Upper lobe of left lung (tissue), 6 donors: Measurements from ENCODE around the gene SCAI. TPM values are rescaled to one million over a fixed set of nuclear protein-coding genes. Genes with fewer than 3 reads are reported as not detected.
"Not testable (repeated sequence)": the region's sequence is repeated elsewhere in the genome, so short reads cannot be mapped to it uniquely, and the experiment has no call there.

Source experiments
- ATAC-seq, 2 donors: fragments of 200-7000 bp; cut with Tn5 transposase; one replicate each; pipeline ENCODE4 v1.9.1; 2022; ENCODE audit warnings: mild to moderate bottlenecking in 2 of 2, moderate library complexity in 2 of 2; ENCODE audit not compliant: low FRiP score in 2 of 2
- DNase-seq, 2 donors: peaks; one replicate each; pipeline ENCODE4 v3.0.0-alpha.2; 2019 to 2020
- H3K27ac ChIP-seq, 4 donors: fragments of 200-600 bp; sonication (generic); one replicate each; pipeline ENCODE4 v1.5.1; 2016 to 2019
- H3K27me3 ChIP-seq, 4 donors: fragments of 200-600 bp; sonication (generic); one replicate each; pipeline ENCODE4 v1.5.1; 2017 to 2019
- H3K36me3 ChIP-seq, 4 donors: fragments of 200-600 bp; sonication (generic); one replicate each; pipeline ENCODE4 v1.5.1; 2016 to 2019
- H3K4me1 ChIP-seq, 4 donors: fragments of 200-600 bp; sonication (generic); one replicate each; pipeline ENCODE4 v1.5.1; 2018 to 2019
- H3K4me3 ChIP-seq, 4 donors: fragments of 200-600 bp; sonication (generic); one replicate each; pipeline ENCODE4 v1.5.1; 2017 to 2019; ENCODE audit warnings: mild to moderate bottlenecking in 2 of 4, moderate library complexity in 1 of 4
- H3K9me3 ChIP-seq, 4 donors: fragments of 200-600 bp; sonication (generic); one replicate each; pipeline ENCODE4 v1.5.1; 2018 to 2019
- CTCF ChIP-seq, 6 experiments: fragments of 450-650 bp in 4 of 6; fragments of 200-600 bp in 2 of 6; sonication (generic) in 2 of 6; IDR thresholded peaks; one replicate each; pipeline ENCODE4 v1.5.1; 2016 to 2019; ENCODE audit warnings: antibody characterized with exemption in 6 of 6
- EP300 ChIP-seq, 4 donors: sonication (generic); formaldehyde crosslinking; IDR thresholded peaks; one replicate each; pipeline ENCODE4 v1.5.1; 2017; ENCODE audit warnings: antibody characterized with exemption in 4 of 4, control low read depth in 2 of 4
- POLR2A ChIP-seq, 4 donors: fragments of 450-650 bp; IDR thresholded peaks; one replicate each; pipeline ENCODE4 v1.5.1; 2016 to 2017; ENCODE audit warnings: antibody characterized with exemption in 4 of 4, mild to moderate bottlenecking in 2 of 4
- POLR2AphosphoS5 ChIP-seq, 2 donors: sonication (generic); formaldehyde crosslinking; IDR thresholded peaks; one replicate each; pipeline ENCODE4 v1.5.1; 2017; ENCODE audit warnings: antibody characterized with exemption in 2 of 2
- WGBS, 2 donors: methylation state at CpG; one replicate each; pipeline ENCODE4 v1.1.5; 2017 to 2018; 5-methylcytosine and 5-hydroxymethylcytosine counted together
- total RNA-seq, 6 donors: library from RNA; depleted of rRNA in 4 of 6; stranded (reverse); fragments of >200 nt in 4 of 6; gene quantifications; one replicate each; pipeline versions ENCODE4 v1.1.0 to v1.2.1, GENCODE V29; 2016 to 2021
- donor health status: DM: no; HTN: no; CAD: no; lungs with moderate emphysema.
- donor health status: DM: no; HTN: yes; CAD: no; lungs with severe emphysema.

Gene SCAI
- total RNA-seq, 6 donors from 2014 or later: 12.9 to 77.5 (median 23.4) TPM

GRCh38 chr9:125176636-125177035, 33.3 kb upstream of the SCAI start:
- ATAC-seq: peak in 1 of 2 donors; percentile 56
- WGBS, 2 donors: 82 to 95% methylated on average over 3 of the region's 3 CpGs
- peaks cover 10 to 33% (median 22%) of the 10 kb centered on the region in 4 donors for H3K4me1 ChIP-seq

GRCh38 chr9:125172031-125172755, 28.9 kb upstream of the SCAI start:
- no peak for DNase-seq
- H3K4me3 ChIP-seq: no peak overlapping the region
- no peaks in the 10 kb centered on the region for H3K27me3 ChIP-seq
- 27% methylated on average over 6 of the region's 6 CpGs for WGBS, 2 donors
- peak overlapping the region in 1 of 4 donors; percentile 55 for H3K27ac ChIP-seq
- H3K36me3 ChIP-seq: peaks cover 0 to 29% (median 13%) of the 10 kb centered on the region in 4 donors
- H3K4me1 ChIP-seq: peaks cover 10 to 27% (median 22%) of the 10 kb centered on the region in 4 donors
- no peak for TF ChIP-seq EP300 (IDR thresholded peaks at IDR 0.05)
- no peak for TF ChIP-seq POLR2AphosphoS5 (IDR thresholded peaks at IDR 0.05)
- no peak for TF ChIP-seq POLR2A (IDR thresholded peaks at IDR 0.05)
- no peak for TF ChIP-seq CTCF (IDR thresholded peaks at IDR 0.05)
- no peaks in the 10 kb centered on the region for H3K9me3 ChIP-seq
- no peak for ATAC-seq

More at GRCh38 chr9:125176636-125177035, 33.3 kb upstream of the SCAI start:
- TF ChIP-seq POLR2AphosphoS5 (IDR thresholded peaks at IDR 0.05): no peak
- TF ChIP-seq EP300 (IDR thresholded peaks at IDR 0.05): no peak
- no peak for TF ChIP-seq POLR2A (IDR thresholded peaks at IDR 0.05)
- no peak for TF ChIP-seq CTCF (IDR thresholded peaks at IDR 0.05)
- DNase-seq: no peak
- H3K9me3 ChIP-seq: no peaks in the 10 kb centered on the region
- H3K27ac ChIP-seq: no peak overlapping the region
- H3K36me3 ChIP-seq: peaks cover 0 to 7% (median 0%) of the 10 kb centered on the region in 4 donors
- H3K4me3 ChIP-seq: no peak overlapping the region
- no peaks in the 10 kb centered on the region for H3K27me3 ChIP-seq

GRCh38 chr9:125169895-125170294, 26.6 kb upstream of the SCAI start:
- ATAC-seq: no peak
- TF ChIP-seq EP300 (IDR thresholded peaks at IDR 0.05) (no peak), CTCF (IDR thresholded peaks at IDR 0.05) (no peak), POLR2AphosphoS5 (IDR thresholded peaks at IDR 0.05) (no peak), POLR2A (IDR thresholded peaks at IDR 0.05) (no peak)

GRCh38 chr9:125166762-125167161, 23.4 kb upstream of the SCAI start:
- no peak for TF ChIP-seq CTCF (IDR thresholded peaks at IDR 0.05)
- no peak for TF ChIP-seq POLR2AphosphoS5 (IDR thresholded peaks at IDR 0.05)
- TF ChIP-seq EP300 (IDR thresholded peaks at IDR 0.05): no peak
- Histone ChIP-seq H3K27me3 (no peaks in the 10 kb centered on the region), H3K4me3 (no peak overlapping the region), H3K4me1 (peaks cover 0 to 4% (median 3%) of the 10 kb centered on the region in 4 donors), H3K9me3 (no peaks in the 10 kb centered on the region), H3K36me3 (peaks cover 0 to 27% (median 13%) of the 10 kb centered on the region in 4 donors), H3K27ac (no peak overlapping the region)
- WGBS, 2 donors: 47 to 94% methylated on average over 2 of the region's 2 CpGs
- ATAC-seq: no peak
- no peak for DNase-seq

More at GRCh38 chr9:125169895-125170294, 26.6 kb upstream of the SCAI start:
- no peaks in the 10 kb centered on the region for H3K9me3 ChIP-seq
- no peak overlapping the region for H3K4me3 ChIP-seq
- no peaks in the 10 kb centered on the region for H3K27me3 ChIP-seq
- H3K36me3 ChIP-seq: peaks cover 0 to 30% (median 13%) of the 10 kb centered on the region in 4 donors
- no peak for DNase-seq
- no peak overlapping the region for H3K27ac ChIP-seq
- peaks cover 8 to 27% (median 22%) of the 10 kb centered on the region in 4 donors for H3K4me1 ChIP-seq

GRCh38 chr9:125162891-125163290, 19.6 kb upstream of the SCAI start:
- ATAC-seq, H3K36me3 ChIP-seq, H3K27me3 ChIP-seq, H3K4me3 ChIP-seq, H3K27ac ChIP-seq, DNase-seq, H3K9me3 ChIP-seq: not testable (repeated sequence)
- WGBS, 2 donors: 91 to 97% methylated on average over 6 of the region's 6 CpGs
- H3K4me1 ChIP-seq: peaks cover 9 to 20% (median 14%) of the 10 kb centered on the region in 4 donors
